SK-N-SH treated with all-trans-retinoic acid at 6 μM for 48 hours (cell line): ENCODE measurements around the gene BIRC5.

ENCODE experiments used
- ARNTL ChIP-seq: fragments of 450-650 bp; formaldehyde crosslinking; IDR thresholded peaks from 2 replicates; pipeline ENCODE4 v1.5.0; 2020; ENCODE audit warnings: low read depth, mild to moderate bottlenecking, moderate library complexity, borderline replicate concordance
- BACH2 ChIP-seq: fragments of 250-450 bp; sonication (Bioruptor Pico); IDR thresholded peaks from 2 replicates; pipeline ENCODE4 v1.9.0; 2021; ENCODE audit warnings: mild to moderate bottlenecking, borderline replicate concordance
- CREB5 ChIP-seq: fragments of 250-450 bp; sonication (Bioruptor Pico); IDR thresholded peaks from 2 replicates; pipeline ENCODE4 v1.5.1; 2020; ENCODE audit warnings: low read depth, mild to moderate bottlenecking, moderate library complexity
- PATZ1 ChIP-seq: fragments of 250-450 bp; sonication (Bioruptor Pico); IDR thresholded peaks from 2 replicates; pipeline ENCODE4 v1.8.0; 2020; ENCODE audit warnings: mild to moderate bottlenecking, moderate library complexity, borderline replicate concordance
- RARB ChIP-seq: fragments of 250-450 bp; sonication (Bioruptor Pico); IDR thresholded peaks from 2 replicates; pipeline ENCODE4 v1.8.0; 2021; ENCODE audit warnings: mild to moderate bottlenecking, moderate library complexity
- ZC3H10 ChIP-seq: fragments of 250-450 bp; sonication (Bioruptor Pico); IDR thresholded peaks from 2 replicates; pipeline ENCODE4 v1.5.1; 2021; ENCODE audit warnings: mild to moderate bottlenecking, moderate library complexity
- ZFP3 ChIP-seq: fragments of 250-450 bp; sonication (Bioruptor Pico); IDR thresholded peaks from 2 replicates; pipeline ENCODE4 v1.5.0; 2020; ENCODE audit warnings: mild to moderate bottlenecking, moderate library complexity
- ZFP30 ChIP-seq: fragments of 450-650 bp; formaldehyde crosslinking; IDR thresholded peaks from 2 replicates; pipeline ENCODE4 v1.5.0; 2022; ENCODE audit warnings: mild to moderate bottlenecking, moderate library complexity
- ZNF565 ChIP-seq: fragments of 450-650 bp; formaldehyde crosslinking; conservative IDR thresholded peaks from 2 replicates; pipeline ENCODE4 v1.5.0; 2020; ENCODE audit warnings: low read depth, mild to moderate bottlenecking, moderate library complexity

GRCh38 chr17:78184351-78184750 is 29.7 kb upstream of the BIRC5 start:
- TF ChIP-seq RARB (CRISPR knock-in tag) = no peak
- TF ChIP-seq ZNF565 (CRISPR knock-in tag) = no peak
- TF ChIP-seq PATZ1 (CRISPR knock-in tag) = no peak
- TF ChIP-seq ARNTL (CRISPR knock-in tag) = no peak
- no peak for TF ChIP-seq ZFP30 (CRISPR knock-in tag)
- no peak for TF ChIP-seq BACH2
- no peak for TF ChIP-seq ZC3H10 (CRISPR knock-in tag)
- TF ChIP-seq CREB5 = no peak
- no peak for TF ChIP-seq ZFP3 (CRISPR knock-in tag)
